ENCODE measurements around the gene ARFGAP1. TPM values are rescaled to one million over a fixed set of nuclear protein-coding genes. Genes with fewer than 3 reads are reported as not detected.

ARFGAP1 gene
- total and polyA plus RNA-seq, 2 of the 4 experiments (the other 2 are of a cell fraction), result 59.1 to 194 TPM

GRCh38 chr20:63248835-63249591, 23.6 kb upstream of the ARFGAP1 start:
- no peak overlapping the region for H2BK20ac ChIP-seq (ENCODE audit: low read depth, low read length)
- 77% methylated on average over 15 of the region's 25 CpGs; no CpG with 5 or more reads in 1 of the 2 experiments for WGBS, 2 experiments (ENCODE audit: extremely low coverage in 2 of 2, insufficient read length in 1 of 2)
- H2BK15ac ChIP-seq (ENCODE audit: low read depth, low read length), result no peak overlapping the region
- BruUV-seq (replicated peaks), result no TSS peak
- no peak overlapping the region for H4K5ac ChIP-seq (ENCODE audit: low read depth, low read length)
- intact Hi-C loops (cut with micrococcal nuclease) (no loop called here), in situ Hi-C loops (cut with MboI; ENCODE audit: low sequenced_read_pairs) (no loop called here), dilution Hi-C loops (cut with HindIII; ENCODE audit: low sequenced_read_pairs, unreplicated experiment) (no loop called here)
- no peak overlapping the region for H2AK9ac ChIP-seq (replicated peaks; ENCODE audit: low read depth, low read length, poor library complexity)
- no peak overlapping the region for H2BK120ac ChIP-seq (ENCODE audit: low read depth, low read length)
- no peaks in the 10 kb centered on the region for H3K9me1 ChIP-seq (ENCODE audit: insufficient read depth, low read length)
- H3K4me3 ChIP-seq (ENCODE audit: insufficient read depth, low read depth, low read length), result no peak overlapping the region
- no peak overlapping the region for H3K18ac ChIP-seq (ENCODE audit: low read depth, low read length)
- no peak overlapping the region for H3K9ac ChIP-seq (ENCODE audit: low read depth, low read length)
- H3K14ac ChIP-seq (replicated peaks; ENCODE audit: low read depth, low read length), result no peak overlapping the region
- H3K23ac ChIP-seq (ENCODE audit: low read depth, low read length), result no peak overlapping the region
- H4K8ac ChIP-seq (ENCODE audit: low read depth in 2 of 2, low read length in 2 of 2), result no peak overlapping the region
- no peak overlapping the region for H3K4me2 ChIP-seq (ENCODE audit: low read depth, low read length)
- no peak overlapping the region for H3K56ac ChIP-seq (ENCODE audit: extremely low read depth, insufficient read depth, low read length)
- POLR2A ChIA-PET (ENCODE audit: unreplicated experiment), result no interaction called here
- CTCF ChIA-PET, result no interaction called here
- ATAC-seq (ENCODE audit: low read depth) (no peak), DNase-seq (no peak)
- H3K36me3 ChIP-seq (ENCODE audit: control insufficient read depth, insufficient read depth, low read length), result no peaks in the 10 kb centered on the region
- H4K91ac ChIP-seq (ENCODE audit: insufficient read depth, low read depth, low read length), result no peak overlapping the region
- H3K27ac ChIP-seq (ENCODE audit: insufficient read depth, low read length), result no peak overlapping the region
- H2AK5ac ChIP-seq (ENCODE audit: low read depth, low read length), result no peak overlapping the region
- peaks cover 56% of the 10 kb centered on the region for H3K27me3 ChIP-seq (ENCODE audit: control insufficient read depth, insufficient read depth, low read length)
- H2AFZ ChIP-seq (replicated peaks; ENCODE audit: low read length, poor library complexity), result no peak overlapping the region
- no peak for TF ChIP-seq RFX5 (IDR thresholded peaks at IDR 0.05; ENCODE audit: low read depth, low read length)
- TF ChIP-seq MAFK (IDR thresholded peaks at IDR 0.05; ENCODE audit: low read depth, low read length), result peak; percentile 67
- H2BK5ac ChIP-seq (ENCODE audit: low read depth, low read length, poor library complexity, severe bottlenecking), result no peak overlapping the region
- no peak overlapping the region for H3K4ac ChIP-seq (ENCODE audit: low read depth, low read length)
- H3K79me1 ChIP-seq (ENCODE audit: low read depth in 1 of 2, low read length in 2 of 2), result no peaks in the 10 kb centered on the region
- no peaks in the 10 kb centered on the region for H3K9me3 ChIP-seq (ENCODE audit: control insufficient read depth, insufficient read depth, low read length)
- no peaks in the 10 kb centered on the region for H3K4me1 ChIP-seq (ENCODE audit: control insufficient read depth, insufficient read depth, low read length)
- no peaks in the 10 kb centered on the region; the same call in 1 of the 2 replicates for H4K20me1 ChIP-seq (ENCODE audit: insufficient read depth, low read length)
